Thoracic aorta (tissue), 2 donors: ENCODE measurements around the gene TCIRG1. TPM values are rescaled to one million over a fixed set of nuclear protein-coding genes. Genes with fewer than 3 reads are reported as not detected.

Experiments
- ATAC-seq: fragments of 150-250 bp; one replicate; pipeline ENCODE4 v1.8.0; 2017; ENCODE audit warnings: low read depth; ENCODE audit not compliant: insufficient number of reproducible peaks, low FRiP score
- DNase-seq: peaks from one replicate; pipeline ENCODE4 v3.0.0-alpha.2; 2020; ENCODE audit warnings: low spot score
- H3K27ac ChIP-seq, 2 donors: fragments of 200-600 bp; sonication (generic); 1 replicate in 1 of 2; 2 replicates in 1 of 2; pipeline ENCODE4 v1.5.1; 2016; ENCODE audit warnings: mild to moderate bottlenecking in 2 of 2, moderate library complexity in 2 of 2
- H3K27me3 ChIP-seq: fragments of 200-600 bp; sonication (generic); replicated peaks from 2 replicates; pipeline ENCODE4 v1.6.0; 2016; ENCODE audit warnings: mild to moderate bottlenecking; ENCODE audit not compliant: insufficient read depth
- H3K36me3 ChIP-seq: fragments of 200-600 bp; sonication (generic); one replicate; pipeline ENCODE4 v1.5.1; 2016
- H3K4me1 ChIP-seq, 2 donors: fragments of 200-600 bp; sonication (generic); 1 replicate in 1 of 2; 2 replicates in 1 of 2; pipeline versions ENCODE4 v1.5.1 to v1.6.0; 2016; ENCODE audit warnings: low read depth in 2 of 2, mild to moderate bottlenecking in 1 of 2; ENCODE audit not compliant: control insufficient read depth in 1 of 2
- H3K4me3 ChIP-seq: fragments of 200-600 bp; sonication (generic); 2 replicates; pipeline ENCODE4 v1.5.1; 2016; ENCODE audit warnings: mild to moderate bottlenecking
- H3K9me3 ChIP-seq: fragments of 200-600 bp; sonication (generic); 2 replicates; pipeline ENCODE4 v1.5.1; 2016
- CTCF ChIP-seq: fragments of 200-600 bp; sonication (generic); IDR thresholded peaks from one replicate; pipeline ENCODE4 v1.5.1; 2019; ENCODE audit warnings: antibody characterized with exemption
- total RNA-seq, 2 donors: library from RNA; depleted of rRNA; stranded (reverse); fragments of >200 nt; gene quantifications; one replicate each; pipeline versions ENCODE4 v1.1.0 to v1.2.3, GENCODE V29; 2016

The TCIRG1 gene
- total RNA-seq, 2 donors from 2014 or later = 167 to 281 TPM

GRCh38 chr11:68047437-68048290, 8.8 kb downstream of the TCIRG1 start:
- Histone ChIP-seq H3K36me3 (peaks cover 55% of the 10 kb centered on the region), H3K4me1 (no peaks in the 10 kb centered on the region), H3K4me3 (no peak overlapping the region), H3K9me3 (no peaks in the 10 kb centered on the region), H3K27me3 (no peaks in the 10 kb centered on the region), H3K27ac (peak overlapping the region in 1 of 2 donors; percentile 43)
- ATAC-seq (no peak), DNase-seq (no peak)
- no peak for TF ChIP-seq CTCF

GRCh38 chr11:68048681-68049508, 10.1 kb downstream of the TCIRG1 start:
- no peak for TF ChIP-seq CTCF
- Histone ChIP-seq H3K9me3 (no peaks in the 10 kb centered on the region), H3K4me3 (no peak overlapping the region), H3K4me1 (no peaks in the 10 kb centered on the region), H3K27ac (no peak overlapping the region), H3K36me3 (peaks cover 48% of the 10 kb centered on the region), H3K27me3 (no peaks in the 10 kb centered on the region)
- DNase-seq = no peak
- ATAC-seq = no peak

- H3K27ac ChIP-seq = no peak overlapping the region
- H3K9me3 ChIP-seq = no peaks in the 10 kb centered on the region
- H3K4me3 ChIP-seq = no peak overlapping the region
- H3K27me3 ChIP-seq = no peaks in the 10 kb centered on the region
- peaks cover 42% of the 10 kb centered on the region for H3K36me3 ChIP-seq
- ATAC-seq (no peak), DNase-seq (no peak)
- TF ChIP-seq CTCF = no peak
- H3K4me1 ChIP-seq = no peaks in the 10 kb centered on the region
Measured at GRCh38 chr11:68049509-68050370, 10.9 kb downstream of the TCIRG1 start.

GRCh38 chr11:68050371-68050841, 11.6 kb downstream of the TCIRG1 start:
- Histone ChIP-seq H3K9me3 (no peaks in the 10 kb centered on the region), H3K4me3 (no peak overlapping the region), H3K27ac (no peak overlapping the region), H3K4me1 (no peaks in the 10 kb centered on the region), H3K36me3 (peaks cover 37% of the 10 kb centered on the region), H3K27me3 (no peaks in the 10 kb centered on the region)
- TF ChIP-seq CTCF = no peak
- no peak for ATAC-seq
- no peak for DNase-seq
